K562 (cell line): ENCODE measurements around the gene CSNK1G2. TPM values are rescaled to one million over a fixed set of nuclear protein-coding genes. Genes with fewer than 3 reads are reported as not detected.

Source experiments
- ATAC-seq: fragments of 200-7000 bp; cut with Tn5 transposase; 3 replicates; pipeline ENCODE4 v1.9.1; 2020; ENCODE audit warnings: moderate library complexity
- BruUV-seq: library from RNA; stranded (reverse); fragments of 400-500 nt; replicated peaks from 2 replicates; lab custom pipeline; 2021; lab: Mats Ljungman, UMichigan
- CTCF ChIA-PET: fragments of 300-600 bp; formaldehyde crosslinking; extraction: SDS; loops from one replicate; lab custom pipeline; 2021; ENCODE audit warnings: low intra/inter-chr PET ratio; lab: Yijun Ruan, JAX
- POLR2A ChIA-PET: fragments of 300-600, 350-650 bp; sonication (Branson Sonifier 250); formaldehyde crosslinking; extraction: SDS; loops from one replicate; lab custom pipeline; 2021; ENCODE audit warnings: antibody characterized with exemption, inconsistent platforms; lab: Yijun Ruan, JAX
- DNase-seq, 4 experiments: peaks; one replicate each; pipeline versions ENCODE4 v3.0.0 to v3.0.0-alpha.2; 2011 to 2018; ENCODE audit warnings: low spot score in 3 of 4, mixed read lengths in 3 of 4; ENCODE audit errors: extremely low read depth in 1 of 4
- FAIRE-seq: peaks from 2 replicates; lab custom pipeline; 2011; peaks lifted over from hg19 to GRCh38; lab: Jason Lieb, UNC
- H2AFZ ChIP-seq: 2 replicates; pipeline ENCODE4 v1.6.0; 2011; ENCODE audit warnings: low read depth, low read length, control low read depth, inconsistent platforms
- H3K27ac ChIP-seq: fragments of 200-600 bp; 3 replicates; pipeline ENCODE4 v1.8.0; 2011; ENCODE audit warnings: low read depth, mild to moderate bottlenecking, control low read depth, inconsistent platforms, low read length, moderate library complexity, mixed read lengths; ENCODE audit errors: extremely low read depth
- H3K27me3 ChIP-seq, 2 experiments: fragments of 300-600 bp in 1 of 2; 2 replicates in 1 of 2; 3 replicates in 1 of 2; pipeline versions ENCODE4 v1.6.0 to v1.8.0; 2011; ENCODE audit warnings: inconsistent platforms in 2 of 2, low read length in 2 of 2, mild to moderate bottlenecking in 1 of 2, mixed read lengths in 1 of 2, moderate library complexity in 1 of 2; ENCODE audit not compliant: control insufficient read depth in 2 of 2, insufficient read depth in 2 of 2
- H3K36me3 ChIP-seq: fragments of 300-600 bp; 3 replicates; pipeline ENCODE4 v1.8.0; 2011; ENCODE audit warnings: mild to moderate bottlenecking, low read length, inconsistent platforms; ENCODE audit not compliant: control insufficient read depth, insufficient read depth
- H3K4me1 ChIP-seq, 2 experiments: fragments of 200-600 bp in 1 of 2; replicated peaks in 1 of 2; 2 replicates in 1 of 2; 3 replicates in 1 of 2; pipeline versions ENCODE4 v1.5.1 to v1.8.0; 2011; ENCODE audit warnings: inconsistent platforms in 2 of 2, low read length in 2 of 2, mild to moderate bottlenecking in 1 of 2, mixed read lengths in 1 of 2, moderate library complexity in 1 of 2; ENCODE audit not compliant: control insufficient read depth in 2 of 2, insufficient read depth in 2 of 2
- H3K4me2 ChIP-seq: 2 replicates; pipeline ENCODE4 v1.6.1; 2011; ENCODE audit warnings: low read length, control low read depth, inconsistent platforms, mixed read lengths; ENCODE audit not compliant: insufficient read depth
- H3K4me3 ChIP-seq: fragments of 200-600 bp; sonication (generic), shearing (Covaris generic); 2 replicates; pipeline ENCODE4 v1.5.1; 2016; ENCODE audit warnings: control low read depth, inconsistent platforms
- H3K79me2 ChIP-seq: fragments of 200-600 bp; 3 replicates; pipeline ENCODE4 v1.8.0; 2011; ENCODE audit warnings: low read length, inconsistent platforms; ENCODE audit not compliant: control insufficient read depth, insufficient read depth
- H3K9ac ChIP-seq, 2 experiments: 2 replicates each; pipeline versions ENCODE4 v1.6.0 to v1.6.1; 2011; ENCODE audit warnings: low read depth in 2 of 2, low read length in 2 of 2, control low read depth in 1 of 2, inconsistent platforms in 1 of 2, mild to moderate bottlenecking in 1 of 2, mixed read lengths in 1 of 2; ENCODE audit not compliant: insufficient read depth in 1 of 2
- H3K9me1 ChIP-seq: one replicate; pipeline ENCODE4 v1.6.0; 2011; ENCODE audit warnings: inconsistent platforms, mild to moderate bottlenecking, low read length, moderate library complexity; ENCODE audit not compliant: control insufficient read depth, insufficient read depth
- H3K9me3 ChIP-seq: replicated peaks from 2 replicates; pipeline ENCODE4 v1.5.1; 2011; ENCODE audit warnings: low read depth, low read length, inconsistent platforms; ENCODE audit not compliant: control insufficient read depth, insufficient read depth
- H4K20me1 ChIP-seq: replicated peaks from 2 replicates; pipeline ENCODE4 v1.6.1; 2011; ENCODE audit warnings: low read length, inconsistent platforms, mixed read lengths; ENCODE audit not compliant: control insufficient read depth, insufficient read depth
- ADNP ChIP-seq: fragments of 200-800 bp; sonication (Bioruptor generic); IDR thresholded peaks from 2 replicates; pipeline ENCODE4 v1.6.1; 2016; ENCODE audit warnings: missing genetic modification characterization, missing compliant biosample characterization
- CREB3 ChIP-seq: fragments of 450-650 bp; conservative IDR thresholded peaks from 2 replicates; pipeline ENCODE4 v1.6.1; 2016; ENCODE audit warnings: missing genetic modification characterization, low read depth, mild to moderate bottlenecking, missing compliant biosample characterization, moderate library complexity
- HMGXB4 ChIP-seq: sonication (generic); formaldehyde crosslinking; IDR thresholded peaks from 2 replicates; pipeline ENCODE4 v1.8.1; 2023; ENCODE audit warnings: mild to moderate bottlenecking, missing genetic modification reagents
- KLF10 ChIP-seq: fragments of 250-450 bp; sonication (Bioruptor Pico); IDR thresholded peaks from 2 replicates; pipeline ENCODE4 v1.6.1; 2021; ENCODE audit warnings: matching md5 sums
- MBD1 ChIP-seq: fragments of 250-450 bp; sonication (Bioruptor Pico); IDR thresholded peaks from 2 replicates; pipeline ENCODE4 v1.8.0; 2022; ENCODE audit warnings: inconsistent platforms
- POLR2A ChIP-seq: fragments of 450-650 bp; conservative IDR thresholded peaks from 2 replicates; pipeline ENCODE4 v1.6.1; 2016
- POLR2AphosphoS2 ChIP-seq: IDR thresholded peaks from 2 replicates; pipeline ENCODE4 v1.6.1; 2012; ENCODE audit warnings: low read length, improper control_type of control experiment
- POLR2B ChIP-seq: fragments of 450-650 bp; IDR thresholded peaks from 2 replicates; pipeline ENCODE4 v1.6.1; 2018; ENCODE audit warnings: low read depth; ENCODE audit not compliant: partially characterized antibody
- PTRF ChIP-seq: fragments of 450-650 bp; IDR thresholded peaks from 2 replicates; pipeline ENCODE4 v1.6.1; 2016; ENCODE audit warnings: mild to moderate bottlenecking, missing genetic modification characterization, missing compliant biosample characterization
- TARDBP ChIP-seq: fragments of 450-650 bp; IDR thresholded peaks from 2 replicates; pipeline ENCODE4 v1.6.1; 2016
- WHSC1 ChIP-seq: IDR thresholded peaks from one replicate; pipeline ENCODE4 v1.6.1; 2012; ENCODE audit warnings: low read length, control low read depth, inconsistent platforms
- ZBTB9 ChIP-seq: fragments of 450-650 bp; formaldehyde crosslinking; IDR thresholded peaks from 2 replicates; pipeline ENCODE4 v1.4.0; 2020; ENCODE audit warnings: mild to moderate bottlenecking, moderate library complexity
- ZNF584 ChIP-seq: fragments of 200-800 bp; sonication (Bioruptor generic); IDR thresholded peaks from 2 replicates; pipeline ENCODE4 v1.6.1; 2016; ENCODE audit warnings: low read depth, mild to moderate bottlenecking, missing genetic modification characterization, missing compliant biosample characterization
- ZNF586 ChIP-seq: fragments of 450-650 bp; formaldehyde crosslinking; conservative IDR thresholded peaks from 2 replicates; pipeline ENCODE4 v1.4.0; 2020; ENCODE audit warnings: mild to moderate bottlenecking, moderate library complexity
- WGBS: fragments of 100-300 bp; shearing (Covaris generic); methylation state at CpG from one replicate; pipeline ENCODE4 v1.1.6; 2016; ENCODE audit warnings: low coverage, mixed read lengths; ENCODE audit not compliant: insufficient coverage; ENCODE audit errors: missing lambda C conversion rate; 5-methylcytosine and 5-hydroxymethylcytosine counted together
- in situ Hi-C: fragments of 300-500 bp; cut with MboI; formaldehyde crosslinking; loops from 4 replicates; pipeline ENCODE4 v1.15.0; 2018; ENCODE audit warnings: inconsistent platforms, mixed read lengths
- intact Hi-C: fragments of 100-400 bp; cut with micrococcal nuclease; formaldehyde crosslinking; loops from 2 replicates; pipeline ENCODE4 v1.14.2; 2022
- polyA plus RNA-seq, 8 experiments: library from polyadenylated mRNA; depleted of rRNA in 4 of 8; stranded (reverse) in 5 of 8; unstranded in 3 of 8; fragments of >200 nt; fragmentation: Nextera tagmentation in 2 of 8; fragmentation: Illumina TruSeq in 1 of 8; extraction: Ambion mirVana in 2 of 8; extraction: Trizol in 1 of 8; gene quantifications; 2 replicates each; pipeline versions ENCODE4 v1.2.1 to v1.2.3, GENCODE V29; 2011 to 2014; ENCODE audit warnings: inconsistent platforms in 1 of 8, missing spikeins in 1 of 8
- total RNA-seq, 7 experiments: library from RNA; depleted of rRNA in 6 of 7; stranded (reverse); fragments of >200 nt in 6 of 7; fragmentation: Illumina TruSeq in 2 of 7; extraction: Trizol in 2 of 7; gene quantifications; 2 replicates each; pipeline versions ENCODE4 v1.2.1 to v1.2.3, GENCODE V29; 2011 to 2021; ENCODE audit warnings: low replicate concordance in 1 of 7

Gene CSNK1G2
- total and polyA plus RNA-seq, 9 of the 15 experiments (the other 6 are each of a cell fraction or from before 2014, with no cell fraction given), result 0.48 to 119 (median 49.5) TPM

- in situ Hi-C loops (no loop called here), intact Hi-C loops (no loop called here)
- no peak for DNase-seq
- ATAC-seq, result no peak
- no peaks in the 10 kb centered on the region for H3K27me3 ChIP-seq
- FAIRE-seq, result no peak
- H4K20me1 ChIP-seq, result no peaks in the 10 kb centered on the region; the same call in 1 of the 2 replicates
- H3K27ac ChIP-seq, result no peak overlapping the region
- BruUV-seq, result no TSS peak
- H3K4me1 ChIP-seq, result peaks cover 0 to 28% of the 10 kb centered on the region in 2 experiments; a peak in 3 of 5 replicates
- H3K36me3 ChIP-seq, result no peaks in the 10 kb centered on the region
- H3K79me2 ChIP-seq, result no peaks in the 10 kb centered on the region
- WGBS, result 59% methylated on average over 30 of the region's 31 CpGs
- no peaks in the 10 kb centered on the region for H3K9me3 ChIP-seq
- POLR2A ChIA-PET, result interaction anchor here (0.6 to 0.7 kb wide), 4 partner anchors 9 to 241 kb away, joined by 3 to 4 read pairs (median 3); no protein-coding TSS in a partner anchor
- H3K4me2 ChIP-seq, result no peak overlapping the region
- H3K9ac ChIP-seq, result no peak overlapping the region
- H3K4me3 ChIP-seq, result no peak overlapping the region
- H2AFZ ChIP-seq, result no peak overlapping the region
- H3K9me1 ChIP-seq, result no peaks in the 10 kb centered on the region
- CTCF ChIA-PET, result no interaction called here
- TF ChIP-seq ADNP (tag) (no peak), MBD1 (CRISPR knock-in tag) (no peak), CREB3 (tag) (no peak), HMGXB4 (CRISPR knock-in tag) (no peak), TARDBP (peak; percentile 64; the same call in 1 of the 2 replicates), POLR2B (peak; percentile 44), POLR2AphosphoS2 (no peak), ZBTB9 (CRISPR knock-in tag) (no peak), ZNF586 (CRISPR knock-in tag) (no peak), KLF10 (no peak), POLR2A (0 out of 2 replicates have a peak, but pooled peaks have one; percentile 17), WHSC1 (no peak), PTRF (tag) (no peak), ZNF584 (CRISPR knock-in tag) (no peak)
Measured at GRCh38 chr19:1997353-1998233, 56.6 kb downstream of the CSNK1G2 start.
